NCI-H128 (cell line): ENCODE results near the gene RBFOX1.

ENCODE experiments used
- DNase-seq: peaks from one replicate; lab custom pipeline; 2025; ENCODE audit not compliant: unreplicated experiment; lab: John Stamatoyannopoulos, UW

The RBFOX1 gene

DNA sequence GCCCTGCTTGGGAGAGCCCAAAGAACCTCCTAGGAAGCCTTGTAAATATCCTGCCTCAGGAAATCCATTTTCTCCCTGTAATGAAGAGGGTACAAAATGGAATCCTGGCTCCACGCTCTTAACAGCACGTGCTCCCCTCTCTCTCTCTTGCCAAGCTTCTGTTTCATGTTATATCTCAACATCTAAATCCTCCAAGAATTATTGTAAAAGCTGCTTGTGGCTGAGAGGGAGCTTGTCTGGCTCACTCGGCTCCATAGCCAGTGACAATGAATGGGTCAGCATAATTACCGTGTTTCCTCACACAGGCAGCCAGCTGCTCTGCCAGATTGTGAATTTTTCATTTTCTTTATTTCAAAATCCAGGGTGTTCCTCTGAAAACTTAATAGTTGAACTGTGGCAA is 317.8 kb downstream of the RBFOX1 start:
- DNase-seq: no peak

DNA sequence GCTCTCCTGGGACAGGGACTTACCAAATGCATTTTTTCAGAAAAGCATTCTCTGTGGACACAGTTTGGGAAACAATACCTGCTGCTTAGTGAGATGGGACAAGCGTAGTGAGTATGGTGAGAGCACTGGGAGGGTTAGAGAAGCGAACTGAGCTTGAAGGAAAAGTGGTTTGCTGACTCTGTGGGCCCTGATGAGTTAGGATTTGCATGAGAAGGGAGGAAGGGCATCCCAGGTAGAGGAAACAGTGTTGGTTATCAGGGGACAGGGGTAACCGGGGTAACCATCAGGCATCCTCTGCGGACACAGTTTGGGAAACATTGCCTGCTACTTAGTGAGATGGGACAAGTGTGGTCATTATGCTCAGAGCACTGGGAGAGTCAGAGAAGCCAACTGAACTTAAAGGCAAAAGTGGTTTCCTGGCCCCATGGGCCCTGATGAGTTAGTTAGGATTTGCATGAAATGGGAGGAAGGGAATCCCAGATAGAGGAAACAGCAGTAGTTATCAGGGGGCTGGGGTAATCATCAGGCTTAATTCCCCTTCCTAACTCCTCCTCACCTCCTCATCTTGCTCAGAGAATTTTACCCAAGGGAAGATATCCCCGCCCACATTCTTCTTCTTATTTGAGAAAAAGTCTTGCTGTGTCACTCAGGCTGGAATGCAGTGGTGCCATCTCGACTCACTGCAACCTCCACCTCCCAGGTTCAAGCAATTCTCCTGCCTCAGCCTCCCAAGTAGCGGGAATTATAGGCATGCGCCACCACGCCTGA is 319.3 kb downstream of the RBFOX1 start:
- no peak for DNase-seq

DNA sequence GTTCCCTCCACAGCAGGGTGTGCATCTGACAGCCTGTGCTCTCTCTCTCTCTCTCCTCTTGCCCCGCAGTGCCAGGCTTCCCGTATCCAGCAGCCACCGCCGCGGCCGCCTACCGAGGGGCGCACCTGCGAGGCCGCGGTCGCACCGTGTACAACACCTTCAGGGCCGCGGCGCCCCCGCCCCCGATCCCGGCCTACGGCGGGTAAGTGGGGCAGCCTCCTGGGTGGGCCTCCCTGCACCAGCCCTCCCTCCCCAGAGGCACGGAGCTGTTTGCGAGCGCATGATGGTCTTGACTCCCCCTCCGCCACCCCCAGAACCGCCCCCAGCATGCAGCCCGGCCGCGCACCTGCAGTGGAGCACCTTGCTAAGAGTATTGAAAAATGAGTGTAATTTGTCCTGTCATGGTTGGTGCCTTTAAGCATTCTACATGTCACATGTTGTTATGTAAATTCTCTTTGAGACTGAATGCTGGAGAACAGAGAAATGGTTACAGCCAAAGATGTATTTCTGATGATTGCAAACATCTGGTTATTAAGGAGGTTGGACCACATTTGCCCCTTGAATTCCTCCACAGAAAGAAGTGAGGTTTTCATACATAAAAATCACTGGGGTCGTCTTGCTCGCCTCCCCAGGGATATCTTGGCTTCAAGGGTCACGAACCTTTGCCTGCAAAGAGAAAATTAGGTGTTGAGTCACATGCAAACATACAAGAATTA is 321.3 kb downstream of the RBFOX1 start:
- DNase-seq: no peak

DNA sequence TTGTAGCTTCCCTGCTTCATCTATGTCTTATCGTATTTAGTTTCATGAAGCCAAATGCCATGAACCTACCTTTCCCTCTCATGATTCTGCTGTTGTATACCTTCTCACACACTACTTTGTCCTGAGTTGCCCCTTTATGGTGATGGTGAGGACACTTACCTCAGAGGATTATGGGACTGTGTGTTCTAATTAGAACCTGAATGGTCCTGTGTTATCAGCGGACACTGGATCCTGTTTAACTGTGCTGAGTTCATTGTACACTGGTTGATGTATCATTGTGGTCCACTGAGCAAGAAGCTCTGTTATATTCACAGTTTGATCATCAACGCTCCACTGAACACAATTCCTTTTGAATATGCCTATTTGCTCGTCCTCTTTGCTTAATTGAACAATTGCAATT is 343.0 kb downstream of the RBFOX1 start:
- no peak for DNase-seq

DNA sequence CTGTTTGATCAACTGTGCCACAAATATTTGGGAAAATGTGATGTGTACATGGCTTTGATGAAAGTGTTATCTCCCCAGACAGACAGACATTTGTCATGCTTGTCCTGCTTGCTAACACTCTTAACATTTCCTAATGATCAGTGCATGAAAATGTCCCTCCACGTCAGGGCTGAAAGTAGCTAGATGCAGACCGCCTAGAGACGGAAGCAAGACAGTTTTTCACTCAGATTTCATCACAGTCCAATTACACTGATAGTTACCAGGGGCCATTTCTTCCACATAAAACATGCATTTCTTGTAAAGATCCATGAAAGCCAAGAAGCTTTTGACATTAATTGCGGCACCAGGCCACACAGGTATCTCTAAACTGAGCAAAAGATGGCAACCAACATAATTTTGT is 347.7 kb downstream of the RBFOX1 start:
- DNase-seq: no peak

- no peak for DNase-seq
These were observed 356.2 kb downstream of the RBFOX1 start for GRCh38 chr16:7688811-7689210.

- no peak for DNase-seq
These were observed 356.6 kb downstream of the RBFOX1 start for GRCh38 chr16:7689234-7689633.

DNA sequence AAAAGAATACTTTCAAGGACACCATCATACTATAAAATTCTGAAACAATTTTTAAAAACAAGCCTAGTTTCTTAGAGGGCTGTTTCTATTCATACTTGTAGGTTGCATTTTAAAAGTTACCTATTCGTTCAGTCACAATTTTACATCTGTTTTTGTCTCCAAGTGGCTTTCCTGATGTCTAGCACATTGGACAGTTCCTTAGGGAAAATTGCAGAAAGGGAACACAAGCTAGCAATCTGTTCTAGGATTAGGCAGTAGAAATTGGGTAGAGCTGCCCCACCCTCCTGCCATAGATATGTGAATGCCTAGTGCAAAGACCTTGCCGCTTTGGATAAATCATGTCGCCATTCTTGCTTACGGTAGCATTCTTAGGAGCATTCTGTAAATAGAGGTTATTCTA is 358.9 kb downstream of the RBFOX1 start:
- DNase-seq: no peak

GRCh38 chr16:7703672-7704071 is 371.0 kb downstream of the RBFOX1 start:
- no peak for DNase-seq

GRCh38 chr16:7705885-7706284 is 373.2 kb downstream of the RBFOX1 start:
- no peak for DNase-seq

DNA sequence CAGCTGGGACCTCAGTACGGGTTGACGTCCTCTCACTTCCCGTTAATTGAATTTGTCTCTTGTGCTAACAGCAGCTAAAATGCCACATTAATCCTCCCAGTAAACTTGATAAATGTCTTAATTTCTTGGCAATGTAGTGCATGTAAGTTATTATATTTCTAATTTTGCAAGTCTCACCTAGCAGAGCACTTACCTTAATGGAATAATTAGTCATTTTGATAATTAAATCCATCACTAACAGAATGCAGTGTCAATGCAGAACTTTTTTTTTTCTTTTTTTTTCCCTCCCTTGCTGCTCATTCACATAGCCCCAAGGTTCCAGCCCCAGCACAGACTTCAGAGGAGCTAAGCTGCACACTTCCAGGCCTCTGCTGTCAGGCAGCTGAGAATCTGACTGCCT is 376.5 kb downstream of the RBFOX1 start:
- DNase-seq: no peak

GRCh38 chr16:7713244-7713643 is 380.6 kb downstream of the RBFOX1 start:
- DNase-seq: no peak

DNA sequence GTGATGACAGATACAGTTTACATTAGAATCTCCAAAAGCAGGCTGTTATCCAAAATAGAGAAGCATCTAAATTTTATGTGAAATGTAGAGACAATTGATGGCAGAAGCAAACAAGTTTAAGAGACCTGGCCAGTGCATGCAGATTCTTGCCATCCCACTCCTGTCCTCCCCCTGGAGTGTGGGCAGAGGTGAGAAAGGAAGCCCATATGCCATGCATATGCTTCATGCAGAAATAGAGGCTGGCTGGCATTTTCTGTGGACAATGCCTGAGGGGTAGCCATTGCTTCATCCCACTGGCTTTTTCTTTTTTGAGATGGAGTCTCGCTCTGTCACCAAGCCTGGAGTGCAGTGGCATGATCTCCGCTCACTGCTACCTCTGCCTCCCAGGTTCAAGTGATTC is 382.1 kb downstream of the RBFOX1 start:
- no peak for DNase-seq

DNA sequence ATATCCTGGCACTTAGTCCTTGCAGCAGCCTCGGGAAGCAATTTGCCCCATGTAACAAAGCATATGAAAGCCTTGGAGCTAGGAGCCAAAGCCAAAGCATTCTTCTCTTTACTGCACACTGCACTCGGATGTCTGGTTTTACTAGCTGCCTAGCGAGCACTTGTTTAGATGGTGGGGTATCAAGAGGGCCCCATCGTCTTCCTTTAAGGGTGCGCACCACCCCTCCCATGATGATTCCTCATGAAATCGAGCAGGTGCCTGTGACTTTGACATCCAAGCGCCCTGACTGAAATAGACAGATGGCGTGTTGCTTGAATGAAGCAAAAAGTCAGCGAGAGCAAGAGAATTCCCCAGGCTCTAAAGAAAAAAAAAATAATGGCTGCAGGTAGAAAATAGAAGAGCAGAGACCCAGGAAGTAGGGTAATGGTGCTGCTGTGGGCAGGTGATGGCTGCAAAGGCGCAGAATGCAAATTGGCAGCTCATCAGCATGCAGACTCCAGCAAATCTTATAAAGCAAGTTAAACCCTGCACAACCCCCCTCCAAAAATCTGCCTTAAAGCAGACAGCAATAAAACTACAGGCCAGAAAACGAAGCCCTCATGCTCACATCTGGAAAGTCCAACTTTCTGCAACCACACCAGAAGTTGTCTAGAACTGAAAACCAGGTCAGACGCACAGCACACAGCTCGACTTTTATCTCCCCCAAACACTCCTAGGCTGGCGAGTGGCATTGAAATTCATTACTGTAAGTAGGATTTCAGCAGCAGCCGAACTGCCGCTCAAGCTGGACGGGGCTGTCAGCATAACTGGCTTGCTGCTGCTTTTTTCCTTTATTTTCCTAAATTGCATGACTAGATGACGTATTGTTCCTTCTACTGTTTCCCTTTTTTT is 384.3 kb downstream of the RBFOX1 start:
- DNase-seq: no peak

DNA sequence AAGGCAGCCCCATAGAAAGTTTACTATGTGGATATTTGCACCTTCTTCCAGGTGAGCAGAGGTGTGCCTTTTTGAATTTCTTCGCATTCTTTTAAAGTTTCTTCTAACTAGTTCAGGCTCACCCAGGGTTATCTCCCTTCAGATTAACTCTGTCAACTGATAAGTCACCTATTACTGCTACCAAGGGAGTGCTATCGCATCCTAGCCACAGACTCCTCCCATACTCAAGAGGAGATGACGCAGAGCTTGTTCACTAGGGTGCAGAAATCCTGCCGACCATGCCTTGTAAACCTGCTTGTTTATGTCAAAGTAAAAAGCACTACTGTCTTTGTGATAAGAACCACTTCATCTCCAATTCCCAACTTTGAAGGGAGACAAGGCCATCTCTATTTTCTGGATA is 390.1 kb downstream of the RBFOX1 start:
- DNase-seq: no peak

DNA sequence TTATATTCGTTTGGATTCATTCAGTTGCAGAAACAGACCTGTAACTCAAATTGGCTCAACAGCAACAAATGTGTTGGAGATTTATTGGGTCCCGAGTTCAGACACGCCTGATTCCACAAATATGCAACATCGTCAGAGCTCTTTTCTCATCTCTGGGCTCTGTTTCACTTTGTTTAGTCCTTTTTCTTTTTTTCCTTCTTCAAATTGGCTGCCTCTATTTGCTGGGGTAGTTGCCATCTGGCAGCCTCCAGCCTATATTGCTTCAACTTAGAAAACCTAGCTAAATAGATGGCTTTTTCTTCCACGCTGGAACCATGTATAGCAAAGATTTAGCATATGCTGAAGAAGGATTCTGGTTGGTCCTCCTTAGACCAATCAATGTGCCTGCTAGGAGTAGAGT is 398.5 kb downstream of the RBFOX1 start:
- DNase-seq: no peak

DNA sequence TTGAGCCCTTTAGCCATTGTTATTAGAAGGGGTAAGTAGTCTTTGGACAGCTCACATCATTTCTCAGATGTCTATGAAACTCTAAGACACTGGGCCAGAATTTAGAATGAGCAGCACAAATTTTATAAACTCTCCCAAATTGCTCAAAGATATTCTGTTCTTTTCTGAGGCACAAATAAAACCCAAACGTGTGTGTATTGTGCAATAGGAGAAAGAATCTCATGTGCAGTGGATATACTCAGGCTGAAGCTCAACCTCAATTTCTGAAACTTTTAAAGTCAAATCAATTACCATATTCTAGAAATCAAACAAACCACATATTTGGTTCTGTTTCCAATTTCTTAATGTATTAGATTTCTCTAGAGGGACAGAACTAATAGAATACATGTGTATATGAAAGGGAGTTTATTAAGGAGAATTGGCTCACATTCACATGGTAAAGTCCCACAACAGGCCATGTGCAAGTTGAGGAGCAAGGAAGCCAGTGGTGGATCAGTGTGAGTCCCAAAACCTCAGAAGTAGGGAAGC is 403.6 kb downstream of the RBFOX1 start:
- DNase-seq: no peak

DNA sequence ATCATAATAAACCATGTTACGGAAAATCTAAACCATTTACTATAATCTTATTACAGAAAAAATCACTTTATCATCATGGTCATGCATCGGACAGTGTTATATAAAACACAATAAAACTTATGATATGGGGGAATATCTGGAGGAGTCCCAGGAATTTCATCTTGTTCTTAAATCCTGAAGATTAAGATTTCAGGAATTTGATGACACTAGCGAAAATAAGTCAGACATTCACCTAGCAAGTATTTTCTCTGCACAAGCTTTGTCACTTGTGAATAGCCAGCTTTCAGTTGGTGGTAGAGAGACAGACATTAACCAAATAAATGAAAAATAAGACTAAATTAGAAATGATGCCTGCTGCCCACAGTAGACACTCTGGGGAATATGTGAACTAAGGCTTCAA is 410.0 kb downstream of the RBFOX1 start:
- DNase-seq: no peak

DNA sequence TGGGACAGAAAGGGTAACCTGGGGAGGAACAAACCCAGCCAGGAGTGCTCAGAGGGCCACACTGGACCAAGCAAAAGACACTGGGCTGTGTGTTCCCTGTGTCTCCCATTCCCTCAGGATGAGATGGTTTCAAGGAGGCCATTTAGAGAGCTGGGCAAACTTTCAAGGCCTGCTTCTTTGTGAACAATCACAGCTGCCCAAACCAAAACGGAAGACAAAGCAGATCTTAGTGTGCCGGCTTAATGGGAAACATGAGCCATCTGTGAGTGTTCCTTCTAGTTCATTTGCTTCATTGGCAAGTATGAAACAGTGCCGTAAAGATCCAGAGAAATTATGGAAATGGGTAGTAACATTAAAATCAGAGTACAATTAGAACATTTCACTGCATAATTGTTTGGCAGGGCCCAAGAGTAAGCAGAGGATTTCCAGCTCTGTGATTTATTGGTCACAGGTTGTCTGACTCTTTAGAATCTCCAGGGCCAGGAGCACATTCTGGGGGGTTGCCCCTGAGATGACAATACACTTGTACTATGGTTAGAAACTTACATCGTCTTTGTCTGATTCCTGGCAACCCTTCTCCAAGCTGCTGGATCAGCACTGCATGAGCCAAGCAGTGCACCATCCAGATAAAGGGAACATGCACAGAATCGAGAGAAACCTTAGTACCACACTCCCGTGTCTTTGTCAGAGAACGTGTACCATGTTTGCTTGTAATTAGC is 412.1 kb downstream of the RBFOX1 start:
- no peak for DNase-seq

DNA sequence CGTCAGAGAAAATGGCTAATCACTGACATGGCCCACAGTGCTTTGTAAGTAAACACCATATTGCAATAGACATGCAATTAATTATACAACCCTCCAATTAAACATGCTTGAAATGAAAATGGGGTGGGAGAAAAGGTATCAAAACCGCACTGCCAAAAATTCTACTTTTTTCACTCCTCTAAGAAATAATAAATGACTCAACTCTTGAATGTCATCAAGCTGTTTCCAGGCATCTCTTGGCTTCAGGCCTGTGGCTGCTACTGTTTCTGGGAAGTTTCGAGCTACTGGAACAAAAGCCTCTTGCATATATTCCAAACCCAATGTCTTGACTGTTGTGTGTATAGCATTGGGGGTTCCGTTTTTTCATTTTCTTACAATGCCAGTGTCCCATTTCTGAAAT is 412.6 kb downstream of the RBFOX1 start:
- DNase-seq: no peak

DNA sequence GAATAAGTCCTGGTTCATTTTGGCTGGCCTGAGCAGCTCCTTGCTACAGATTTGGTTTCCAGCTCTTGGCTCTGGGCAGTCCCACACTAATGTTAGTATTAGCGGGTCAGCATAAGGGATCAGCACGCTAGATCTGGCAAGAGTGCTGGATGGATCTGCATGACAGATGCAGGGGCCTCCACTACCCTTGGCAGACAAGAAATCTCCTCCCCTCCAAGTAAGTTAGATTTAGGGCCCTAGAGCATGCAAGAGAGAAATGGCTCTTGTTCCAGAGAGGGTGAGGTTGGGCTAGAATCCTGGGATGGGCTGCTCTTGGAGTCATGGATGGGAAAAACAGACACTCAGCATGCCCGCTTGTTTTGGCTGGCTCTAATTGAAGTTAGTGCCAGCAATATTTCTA is 414.3 kb downstream of the RBFOX1 start:
- no peak for DNase-seq
